Peyer's patch (tissue), 4 donors: ENCODE results near the gene CCDC182.

Experiments used
- POLR2A ChIP-seq, 2 donors: fragments of 450-650 bp; IDR thresholded peaks; one replicate each; pipeline ENCODE4 v1.5.1; 2017; ENCODE audit warnings: antibody characterized with exemption in 2 of 2, mild to moderate bottlenecking in 2 of 2, moderate library complexity in 2 of 2
- TF ChIP-seq, protein P1 (sequence below), 6 experiments: fragments of 450-650 bp in 4 of 6; fragments of 200-600 bp in 2 of 6; sonication (generic) in 1 of 6; IDR thresholded peaks; one replicate each; pipeline ENCODE4 v1.5.1; 2017 to 2019; ENCODE audit warnings: antibody characterized with exemption in 6 of 6, mild to moderate bottlenecking in 3 of 6, moderate library complexity in 1 of 6

DNA sequence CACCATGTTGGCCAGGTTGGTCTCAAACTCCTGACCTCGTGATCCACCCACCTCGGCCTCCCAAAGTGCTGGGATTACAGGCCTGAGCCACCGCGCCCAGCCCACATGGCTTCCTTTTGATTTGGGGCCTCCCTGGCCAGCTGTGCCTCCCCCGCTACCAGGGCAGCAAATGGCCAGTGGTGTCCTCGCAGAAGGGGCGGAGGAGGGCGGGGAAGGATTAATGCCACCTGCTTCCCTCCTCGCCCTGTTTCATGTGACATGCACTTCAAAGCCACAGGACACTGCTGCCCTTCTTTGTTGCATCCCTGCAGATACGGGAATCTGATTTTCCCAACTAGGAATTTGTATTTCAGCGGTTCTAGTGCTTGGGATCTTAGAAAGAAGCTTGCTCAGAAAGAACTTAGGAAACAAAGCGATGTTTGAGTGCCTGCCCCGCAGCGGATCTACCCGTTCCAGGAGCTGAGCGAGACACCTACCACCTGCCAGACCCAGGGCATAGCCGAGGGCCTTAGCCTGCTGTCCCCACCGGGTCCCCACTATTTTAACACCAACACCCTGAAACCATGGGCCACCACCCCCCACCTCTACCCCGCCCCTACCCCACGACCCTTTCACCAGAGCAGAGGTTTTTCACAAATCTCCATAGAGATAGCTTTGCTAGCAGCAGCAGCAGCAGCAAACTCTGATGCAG lies 37.7 kb upstream of the CCDC182 start:
- no peak for TF ChIP-seq POLR2A (IDR thresholded peaks at IDR 0.05)
- TF ChIP-seq, protein P1, sequence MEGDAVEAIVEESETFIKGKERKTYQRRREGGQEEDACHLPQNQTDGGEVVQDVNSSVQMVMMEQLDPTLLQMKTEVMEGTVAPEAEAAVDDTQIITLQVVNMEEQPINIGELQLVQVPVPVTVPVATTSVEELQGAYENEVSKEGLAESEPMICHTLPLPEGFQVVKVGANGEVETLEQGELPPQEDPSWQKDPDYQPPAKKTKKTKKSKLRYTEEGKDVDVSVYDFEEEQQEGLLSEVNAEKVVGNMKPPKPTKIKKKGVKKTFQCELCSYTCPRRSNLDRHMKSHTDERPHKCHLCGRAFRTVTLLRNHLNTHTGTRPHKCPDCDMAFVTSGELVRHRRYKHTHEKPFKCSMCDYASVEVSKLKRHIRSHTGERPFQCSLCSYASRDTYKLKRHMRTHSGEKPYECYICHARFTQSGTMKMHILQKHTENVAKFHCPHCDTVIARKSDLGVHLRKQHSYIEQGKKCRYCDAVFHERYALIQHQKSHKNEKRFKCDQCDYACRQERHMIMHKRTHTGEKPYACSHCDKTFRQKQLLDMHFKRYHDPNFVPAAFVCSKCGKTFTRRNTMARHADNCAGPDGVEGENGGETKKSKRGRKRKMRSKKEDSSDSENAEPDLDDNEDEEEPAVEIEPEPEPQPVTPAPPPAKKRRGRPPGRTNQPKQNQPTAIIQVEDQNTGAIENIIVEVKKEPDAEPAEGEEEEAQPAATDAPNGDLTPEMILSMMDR (IDR thresholded peaks at IDR 0.05): no peak
